A673 (cell line): ENCODE results near the gene UMODL1. TPM values are rescaled to one million over a fixed set of nuclear protein-coding genes. Genes with fewer than 3 reads are reported as not detected.

Experiments used
- BruUV-seq: library from RNA; stranded (reverse); fragments of 400-500 nt; replicated peaks from 2 replicates; lab custom pipeline; 2021; lab: Mats Ljungman, UMichigan
- CTCF ChIA-PET: fragments of 300-600 bp; sonication (Branson Sonifier 250); formaldehyde crosslinking; loops from one replicate; lab custom pipeline; 2022; ENCODE audit warnings: antibody characterized with exemption; lab: Charles Lee
- POLR2A ChIA-PET: fragments of 300-600 bp; sonication (Branson Sonifier 250); formaldehyde crosslinking; loops from one replicate; lab custom pipeline; 2022; ENCODE audit warnings: antibody characterized with exemption; ENCODE audit not compliant: low non-redundant PET; lab: Charles Lee
- DNase-seq: peaks from one replicate; pipeline ENCODE4 v3.0.0-alpha.2; 2015; ENCODE audit warnings: low spot score
- H3K27ac ChIP-seq: fragments of 200-600 bp; sonication (generic); 2 replicates; pipeline ENCODE4 v1.5.1; 2016; ENCODE audit warnings: mixed run types, low read depth, mild to moderate bottlenecking, mixed read lengths, antibody characterized with exemption, low read length; ENCODE audit not compliant: poor library complexity, severe bottlenecking
- H3K27me3 ChIP-seq: fragments of 200-600 bp; sonication (generic); replicated peaks from 2 replicates; pipeline ENCODE4 v1.6.1; 2017; ENCODE audit warnings: mixed run types, low read depth, mild to moderate bottlenecking, mixed read lengths, antibody characterized with exemption, low read length; ENCODE audit not compliant: insufficient read depth, poor library complexity
- H3K36me3 ChIP-seq: fragments of 200-600 bp; sonication (generic); 2 replicates; pipeline ENCODE4 v1.6.1; 2016; ENCODE audit warnings: mixed run types, mild to moderate bottlenecking, mixed read lengths, antibody characterized with exemption, low read length; ENCODE audit not compliant: insufficient read depth, poor library complexity, severe bottlenecking
- H3K4me1 ChIP-seq: fragments of 200-600 bp; sonication (generic); 2 replicates; pipeline ENCODE4 v1.6.1; 2017; ENCODE audit warnings: mixed run types, mild to moderate bottlenecking, mixed read lengths, antibody characterized with exemption, low read length; ENCODE audit not compliant: insufficient read depth, poor library complexity, severe bottlenecking
- H3K4me3 ChIP-seq: fragments of 200-600 bp; sonication (generic); 2 replicates; pipeline ENCODE4 v1.5.1; 2016; ENCODE audit warnings: low read depth, mixed run types, mild to moderate bottlenecking, mixed read lengths, low read length; ENCODE audit not compliant: poor library complexity, severe bottlenecking
- H3K9me3 ChIP-seq: fragments of 200-600 bp; sonication (generic); 2 replicates; pipeline ENCODE4 v1.6.1; 2016; ENCODE audit warnings: mixed run types, low read depth, mild to moderate bottlenecking, mixed read lengths, antibody characterized with exemption, low read length; ENCODE audit not compliant: poor library complexity, severe bottlenecking
- EZH2 ChIP-seq: fragments of 200-600 bp; sonication (generic); IDR thresholded peaks from 2 replicates; pipeline ENCODE4 v1.6.1; 2017; ENCODE audit warnings: borderline replicate concordance, low read depth, mild to moderate bottlenecking, mixed read lengths, antibody characterized with exemption, low read length; ENCODE audit not compliant: poor library complexity, severe bottlenecking
- intact Hi-C: fragments of 100-400 bp; cut with micrococcal nuclease; formaldehyde crosslinking; loops from one replicate; pipeline ENCODE4 v1.10.0; 2022; ENCODE audit not compliant: unreplicated experiment
- total RNA-seq: library from RNA; stranded (reverse); gene quantifications from 2 replicates; pipeline ENCODE4 v1.2.3, GENCODE V29; 2021
- TF ChIP-seq, protein P1 (sequence below): fragments of 300-800, 200-600 bp; sonication (generic); conservative IDR thresholded peaks from 2 replicates; pipeline ENCODE4 v1.5.1; 2017; ENCODE audit warnings: low read depth, mild to moderate bottlenecking, antibody characterized with exemption, low read length, moderate library complexity, mixed read lengths

Gene UMODL1
- total RNA-seq, 1 experiment from 2014 or later, result not detected

DNA sequence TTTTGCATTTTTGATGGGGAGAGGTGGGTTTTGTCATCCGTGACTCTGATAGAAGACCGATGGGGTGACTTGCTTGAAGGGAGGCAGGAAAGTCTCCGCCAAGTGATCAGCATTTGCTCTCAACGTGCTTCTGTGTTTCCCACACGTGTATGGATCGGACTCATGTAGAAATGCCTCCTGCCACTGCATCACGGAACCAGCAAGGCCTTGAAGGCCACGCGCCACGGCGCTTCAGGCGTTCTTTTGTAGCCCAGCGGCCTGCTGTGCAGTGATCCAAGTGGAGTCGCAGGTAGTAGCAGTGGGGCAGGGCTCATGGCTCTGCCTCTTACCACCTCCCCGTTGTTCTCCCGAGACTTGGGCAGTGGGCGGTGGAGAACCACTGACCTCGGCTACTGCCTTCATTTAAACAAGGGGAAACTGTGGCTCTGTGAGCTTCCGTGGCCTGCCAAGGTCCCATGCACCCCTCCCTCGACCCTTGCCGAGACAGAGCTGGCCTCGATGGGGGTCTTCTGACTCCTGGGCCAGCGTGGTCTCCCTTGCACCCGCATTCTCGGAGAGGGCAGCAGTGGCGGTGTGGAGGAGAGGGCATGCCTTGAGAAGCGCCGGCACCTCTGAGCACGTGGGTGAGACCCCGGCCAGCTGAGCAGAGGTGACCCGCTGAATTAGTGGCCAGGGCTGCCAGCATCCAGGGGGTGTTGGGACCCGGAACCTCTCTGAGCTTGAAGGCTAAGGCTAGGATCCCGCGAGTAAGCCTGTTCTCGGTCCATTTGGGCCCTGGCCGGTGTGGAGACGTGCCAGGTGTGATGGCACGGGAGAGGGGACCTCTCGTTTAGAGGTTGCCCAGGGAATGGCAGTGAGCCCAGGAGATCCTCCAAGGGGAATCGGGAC, 101.7 kb downstream of the UMODL1 start:
- no peak overlapping the region for H3K4me3 ChIP-seq
- ChIA-PET CTCF (no interaction called here), POLR2A (interaction anchor here (0.6 kb wide), 1 partner anchor 47 kb away, joined by 8 read pairs; no protein-coding TSS in a partner anchor)
- no TSS peak for BruUV-seq
- TF ChIP-seq, protein P1, sequence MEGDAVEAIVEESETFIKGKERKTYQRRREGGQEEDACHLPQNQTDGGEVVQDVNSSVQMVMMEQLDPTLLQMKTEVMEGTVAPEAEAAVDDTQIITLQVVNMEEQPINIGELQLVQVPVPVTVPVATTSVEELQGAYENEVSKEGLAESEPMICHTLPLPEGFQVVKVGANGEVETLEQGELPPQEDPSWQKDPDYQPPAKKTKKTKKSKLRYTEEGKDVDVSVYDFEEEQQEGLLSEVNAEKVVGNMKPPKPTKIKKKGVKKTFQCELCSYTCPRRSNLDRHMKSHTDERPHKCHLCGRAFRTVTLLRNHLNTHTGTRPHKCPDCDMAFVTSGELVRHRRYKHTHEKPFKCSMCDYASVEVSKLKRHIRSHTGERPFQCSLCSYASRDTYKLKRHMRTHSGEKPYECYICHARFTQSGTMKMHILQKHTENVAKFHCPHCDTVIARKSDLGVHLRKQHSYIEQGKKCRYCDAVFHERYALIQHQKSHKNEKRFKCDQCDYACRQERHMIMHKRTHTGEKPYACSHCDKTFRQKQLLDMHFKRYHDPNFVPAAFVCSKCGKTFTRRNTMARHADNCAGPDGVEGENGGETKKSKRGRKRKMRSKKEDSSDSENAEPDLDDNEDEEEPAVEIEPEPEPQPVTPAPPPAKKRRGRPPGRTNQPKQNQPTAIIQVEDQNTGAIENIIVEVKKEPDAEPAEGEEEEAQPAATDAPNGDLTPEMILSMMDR, result no peak
- TF ChIP-seq EZH2, result no peak
- H3K27ac ChIP-seq, result no peak overlapping the region
- H3K36me3 ChIP-seq, result no peaks in the 10 kb centered on the region
- no peaks in the 10 kb centered on the region for H3K27me3 ChIP-seq
- H3K4me1 ChIP-seq, result no peaks in the 10 kb centered on the region
- intact Hi-C loops, result no loop called here
- no peak for DNase-seq
- no peaks in the 10 kb centered on the region for H3K9me3 ChIP-seq

DNA sequence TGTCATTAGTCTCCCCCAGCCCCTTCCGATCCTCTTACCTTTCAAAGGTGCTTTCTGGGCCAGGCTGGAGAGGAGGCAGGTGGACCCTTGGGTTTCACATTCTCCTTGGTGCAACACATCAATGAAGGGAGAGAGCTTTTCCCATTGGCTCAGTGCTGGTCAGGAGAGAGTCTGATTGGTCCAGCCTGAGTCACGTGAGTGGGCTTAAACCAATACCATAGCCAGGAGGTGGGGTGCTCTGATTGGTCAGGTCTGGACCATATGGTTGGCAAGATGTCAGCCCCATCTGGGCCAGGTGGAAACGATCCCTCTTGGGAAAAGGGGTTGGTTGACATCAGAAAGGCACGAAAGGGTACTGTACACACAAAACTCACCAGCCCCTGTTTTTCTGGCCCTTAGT, 103.1 kb downstream of the UMODL1 start:
- CTCF ChIA-PET, result no interaction called here
- H3K4me1 ChIP-seq, result no peaks in the 10 kb centered on the region
- H3K4me3 ChIP-seq, result no peak overlapping the region
- intact Hi-C loops, result no loop called here
- no peaks in the 10 kb centered on the region for H3K9me3 ChIP-seq
- DNase-seq, result peak; percentile 14
- no peaks in the 10 kb centered on the region for H3K27me3 ChIP-seq
- no TSS peak for BruUV-seq
- POLR2A ChIA-PET, result no interaction called here
- no peaks in the 10 kb centered on the region for H3K36me3 ChIP-seq
- no peak overlapping the region for H3K27ac ChIP-seq
- TF ChIP-seq, protein P1, result no peak
- no peak for TF ChIP-seq EZH2

DNA sequence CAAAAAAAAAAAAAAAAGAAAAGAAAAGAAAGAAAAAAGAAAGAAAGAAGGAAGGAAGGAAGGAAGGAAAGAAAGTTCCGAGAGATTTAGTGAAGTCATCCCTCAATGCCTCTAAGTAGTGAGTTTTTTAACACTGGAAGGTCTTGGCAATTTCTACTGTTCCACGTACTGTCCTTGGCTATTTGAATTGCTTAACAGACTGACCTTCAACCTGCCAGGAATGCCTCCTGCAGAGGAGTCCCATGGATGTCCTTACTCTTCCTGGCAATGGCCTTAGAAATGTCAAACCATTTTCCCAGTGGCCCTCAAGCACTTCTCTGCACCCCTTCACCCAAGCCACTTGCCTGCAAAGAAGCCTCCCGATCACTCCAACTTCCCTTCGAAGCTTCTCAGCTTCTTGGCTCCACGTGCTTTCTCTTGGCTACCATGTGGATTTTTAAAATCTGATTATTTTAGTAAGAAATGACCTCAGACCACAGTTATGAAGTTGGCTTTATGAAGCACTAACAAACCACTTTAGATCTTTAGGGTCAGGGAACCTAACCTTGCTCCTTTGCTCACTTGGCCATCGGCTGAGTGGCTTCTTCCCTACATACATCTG, 104.1 kb downstream of the UMODL1 start:
- Histone ChIP-seq H3K9me3 (no peaks in the 10 kb centered on the region), H3K36me3 (no peaks in the 10 kb centered on the region), H3K4me3 (no peak overlapping the region), H3K27ac (no peak overlapping the region), H3K4me1 (no peaks in the 10 kb centered on the region), H3K27me3 (no peaks in the 10 kb centered on the region)
- ChIA-PET POLR2A (no interaction called here), CTCF (no interaction called here)
- intact Hi-C loops, result no loop called here
- BruUV-seq, result no TSS peak
- DNase-seq, result no peak
- no peak for TF ChIP-seq EZH2
- TF ChIP-seq, protein P1, result no peak
